ENCODE measurements around the gene LRMDA. TPM values are rescaled to one million over a fixed set of nuclear protein-coding genes. Genes with fewer than 3 reads are reported as not detected.

The LRMDA gene
- total RNA-seq, 2 experiments from 2014 or later: not detected

GRCh38 chr10:76358743-76359395, 927.4 kb downstream of the LRMDA start:
- DNase-seq: no peak
- Mint-ChIP-seq H3K9me3 (no peaks in the 10 kb centered on the region), H3K27me3 (no peaks in the 10 kb centered on the region), H3K4me1 (no peaks in the 10 kb centered on the region), H3K4me3 (no peak overlapping the region), H3K36me3 (no peaks in the 10 kb centered on the region), H3K27ac (no peak overlapping the region)
- no peak for ATAC-seq (ENCODE audit: low read depth)
- POLR2A ChIA-PET: no interaction called here

GRCh38 chr10:76375761-76376160, 944.3 kb downstream of the LRMDA start:
- no peak overlapping the region for H3K4me3 Mint-ChIP-seq
- no peak overlapping the region for H3K27ac Mint-ChIP-seq
- POLR2A ChIA-PET: no interaction called here
- no peak for ATAC-seq (ENCODE audit: low read depth)
- no peaks in the 10 kb centered on the region for H3K9me3 Mint-ChIP-seq
- no peak for DNase-seq
- H3K36me3 Mint-ChIP-seq: no peaks in the 10 kb centered on the region
- no peaks in the 10 kb centered on the region for H3K4me1 Mint-ChIP-seq
- H3K27me3 Mint-ChIP-seq: no peaks in the 10 kb centered on the region

GRCh38 chr10:76382381-76382851, 951.0 kb downstream of the LRMDA start:
- POLR2A ChIA-PET: no interaction called here
- no peak overlapping the region for H3K4me3 Mint-ChIP-seq
- H3K27me3 Mint-ChIP-seq: no peaks in the 10 kb centered on the region
- DNase-seq: no peak
- H3K4me1 Mint-ChIP-seq: no peaks in the 10 kb centered on the region
- ATAC-seq (ENCODE audit: low read depth): no peak
- peaks cover 1% of the 10 kb centered on the region for H3K9me3 Mint-ChIP-seq
- no peaks in the 10 kb centered on the region for H3K36me3 Mint-ChIP-seq
- H3K27ac Mint-ChIP-seq: no peak overlapping the region

- Mint-ChIP-seq H3K27me3 (no peaks in the 10 kb centered on the region), H3K27ac (no peak overlapping the region), H3K4me3 (no peak overlapping the region), H3K4me1 (no peaks in the 10 kb centered on the region), H3K36me3 (no peaks in the 10 kb centered on the region), H3K9me3 (peaks cover 1% of the 10 kb centered on the region)
- DNase-seq (no peak), ATAC-seq (ENCODE audit: low read depth) (no peak)
- POLR2A ChIA-PET: no interaction called here
Observed at GRCh38 chr10:76388321-76389023, 957.0 kb downstream of the LRMDA start.

GRCh38 chr10:76393875-76394706, 962.7 kb downstream of the LRMDA start:
- no peaks in the 10 kb centered on the region for H3K4me1 Mint-ChIP-seq
- no peak overlapping the region for H3K4me3 Mint-ChIP-seq
- H3K36me3 Mint-ChIP-seq: no peaks in the 10 kb centered on the region
- POLR2A ChIA-PET: no interaction called here
- H3K27me3 Mint-ChIP-seq: no peaks in the 10 kb centered on the region
- ATAC-seq (ENCODE audit: low read depth) (no peak), DNase-seq (no peak)
- H3K27ac Mint-ChIP-seq: no peak overlapping the region
- peaks cover 3% of the 10 kb centered on the region for H3K9me3 Mint-ChIP-seq

GRCh38 chr10:76394707-76395042, 963.3 kb downstream of the LRMDA start:
- H3K4me3 Mint-ChIP-seq: no peak overlapping the region
- H3K27me3 Mint-ChIP-seq: no peaks in the 10 kb centered on the region
- H3K36me3 Mint-ChIP-seq: no peaks in the 10 kb centered on the region
- POLR2A ChIA-PET: no interaction called here
- no peak for DNase-seq
- peaks cover 3% of the 10 kb centered on the region for H3K9me3 Mint-ChIP-seq
- no peak for ATAC-seq (ENCODE audit: low read depth)
- H3K4me1 Mint-ChIP-seq: no peaks in the 10 kb centered on the region
- H3K27ac Mint-ChIP-seq: no peak overlapping the region

- no peaks in the 10 kb centered on the region for H3K4me1 Mint-ChIP-seq
- ATAC-seq (ENCODE audit: low read depth) (no peak), DNase-seq (no peak)
- H3K36me3 Mint-ChIP-seq: no peaks in the 10 kb centered on the region
- POLR2A ChIA-PET: no interaction called here
- H3K9me3 Mint-ChIP-seq: peaks cover 3% of the 10 kb centered on the region
- H3K27ac Mint-ChIP-seq: no peak overlapping the region
- no peak overlapping the region for H3K4me3 Mint-ChIP-seq
- H3K27me3 Mint-ChIP-seq: no peaks in the 10 kb centered on the region
Observed at GRCh38 chr10:76395251-76395650, 963.8 kb downstream of the LRMDA start.

GRCh38 chr10:76396134-76396533, 964.7 kb downstream of the LRMDA start:
- ATAC-seq (ENCODE audit: low read depth): no peak
- H3K4me3 Mint-ChIP-seq: no peak overlapping the region
- peaks cover 3% of the 10 kb centered on the region for H3K9me3 Mint-ChIP-seq
- no peaks in the 10 kb centered on the region for H3K27me3 Mint-ChIP-seq
- POLR2A ChIA-PET: no interaction called here
- no peak for DNase-seq
- no peaks in the 10 kb centered on the region for H3K36me3 Mint-ChIP-seq
- H3K4me1 Mint-ChIP-seq: no peaks in the 10 kb centered on the region
- H3K27ac Mint-ChIP-seq: no peak overlapping the region

GRCh38 chr10:76397181-76398042, 966.0 kb downstream of the LRMDA start:
- H3K4me3 Mint-ChIP-seq: no peak overlapping the region
- ATAC-seq (ENCODE audit: low read depth) (no peak), DNase-seq (no peak)
- H3K4me1 Mint-ChIP-seq: no peaks in the 10 kb centered on the region
- peaks cover 3% of the 10 kb centered on the region for H3K9me3 Mint-ChIP-seq
- H3K36me3 Mint-ChIP-seq: no peaks in the 10 kb centered on the region
- no peak overlapping the region for H3K27ac Mint-ChIP-seq
- H3K27me3 Mint-ChIP-seq: no peaks in the 10 kb centered on the region
- POLR2A ChIA-PET: no interaction called here

GRCh38 chr10:76398043-76398710, 966.8 kb downstream of the LRMDA start:
- no peaks in the 10 kb centered on the region for H3K36me3 Mint-ChIP-seq
- no peaks in the 10 kb centered on the region for H3K27me3 Mint-ChIP-seq
- H3K27ac Mint-ChIP-seq: no peak overlapping the region
- POLR2A ChIA-PET: no interaction called here
- ATAC-seq (ENCODE audit: low read depth): no peak
- H3K4me1 Mint-ChIP-seq: no peaks in the 10 kb centered on the region
- no peak overlapping the region for H3K4me3 Mint-ChIP-seq
- H3K9me3 Mint-ChIP-seq: peaks cover 3% of the 10 kb centered on the region
- no peak for DNase-seq

GRCh38 chr10:76399226-76399625, 967.8 kb downstream of the LRMDA start:
- Mint-ChIP-seq H3K27me3 (no peaks in the 10 kb centered on the region), H3K9me3 (peaks cover 3% of the 10 kb centered on the region), H3K4me3 (no peak overlapping the region), H3K27ac (no peak overlapping the region), H3K36me3 (no peaks in the 10 kb centered on the region), H3K4me1 (no peaks in the 10 kb centered on the region)
- no peak for DNase-seq
- no peak for ATAC-seq (ENCODE audit: low read depth)
- POLR2A ChIA-PET: no interaction called here

- POLR2A ChIA-PET: no interaction called here
- no peak for ATAC-seq (ENCODE audit: low read depth)
Observed at GRCh38 chr10:76401006-76401405, 969.6 kb downstream of the LRMDA start.

GRCh38 chr10:76403912-76404311, 972.5 kb downstream of the LRMDA start:
- DNase-seq (no peak), ATAC-seq (ENCODE audit: low read depth) (no peak)
- Mint-ChIP-seq H3K27me3 (no peaks in the 10 kb centered on the region), H3K4me3 (no peak overlapping the region), H3K9me3 (no peaks in the 10 kb centered on the region), H3K4me1 (no peaks in the 10 kb centered on the region), H3K36me3 (no peaks in the 10 kb centered on the region), H3K27ac (no peak overlapping the region)
- POLR2A ChIA-PET: no interaction called here

More at GRCh38 chr10:76401006-76401405, 969.6 kb downstream of the LRMDA start:
- Mint-ChIP-seq H3K4me1 (no peaks in the 10 kb centered on the region), H3K27ac (no peak overlapping the region), H3K36me3 (no peaks in the 10 kb centered on the region), H3K9me3 (peaks cover under 1% of the 10 kb centered on the region), H3K27me3 (no peaks in the 10 kb centered on the region), H3K4me3 (no peak overlapping the region)
- DNase-seq: no peak
